Thyroid gland (tissue), 4 donors: ENCODE measurements around the gene HSF2BP. TPM values are rescaled to one million over a fixed set of nuclear protein-coding genes. Genes with fewer than 3 reads are reported as not detected.
"Not testable (repeated sequence)": the region's sequence is repeated elsewhere in the genome, so short reads cannot be mapped to it uniquely, and the experiment has no call there.

Experiments used
- DNase-seq, 2 donors: peaks; one replicate each; pipeline ENCODE4 v3.0.0-alpha.2; 2019
- H3K27ac ChIP-seq, 3 donors: fragments of 200-600 bp; sonication (generic); 1 replicate in 2 of 3; 2 replicates in 1 of 3; pipeline ENCODE4 v1.5.1; 2016 to 2019; ENCODE audit warnings: mild to moderate bottlenecking in 1 of 3, moderate library complexity in 1 of 3
- H3K27me3 ChIP-seq: fragments of 200-600 bp; sonication (generic); one replicate; pipeline ENCODE4 v1.5.1; 2019
- H3K36me3 ChIP-seq, 2 donors: fragments of 200-600 bp; sonication (generic); one replicate each; pipeline ENCODE4 v1.5.1; 2016 to 2019
- H3K4me1 ChIP-seq, 2 donors: fragments of 200-600 bp; sonication (generic); one replicate each; pipeline ENCODE4 v1.5.1; 2017 to 2019
- H3K4me3 ChIP-seq, 3 donors: fragments of 200-600 bp; sonication (generic); replicated peaks in 1 of 3; 1 replicate in 2 of 3; 2 replicates in 1 of 3; pipeline ENCODE4 v1.5.1; 2016; ENCODE audit warnings: mild to moderate bottlenecking in 1 of 3
- H3K9me3 ChIP-seq: fragments of 200-600 bp; sonication (generic); one replicate; pipeline ENCODE4 v1.5.1; 2017
- CTCF ChIP-seq, 6 experiments: fragments of 200-600 bp in 3 of 6; fragments of 450-650 bp in 3 of 6; sonication (generic) in 3 of 6; IDR thresholded peaks; one replicate each; pipeline ENCODE4 v1.5.1; 2016 to 2019; ENCODE audit warnings: antibody characterized with exemption in 6 of 6, mild to moderate bottlenecking in 2 of 6, inconsistent platforms in 1 of 6, moderate library complexity in 1 of 6
- POLR2A ChIP-seq, 2 donors: fragments of 450-650 bp; IDR thresholded peaks; one replicate each; pipeline ENCODE4 v1.6.1; 2017; ENCODE audit warnings: antibody characterized with exemption in 2 of 2, mild to moderate bottlenecking in 2 of 2, moderate library complexity in 1 of 2
- WGBS, 2 donors: methylation state at CpG; one replicate each; pipeline ENCODE4 v1.1.5; 2017; 5-methylcytosine and 5-hydroxymethylcytosine counted together
- intact Hi-C: fragments of 100-400 bp; cut with DNase I; formaldehyde crosslinking; loops from one replicate; pipeline ENCODE4 v1.15.1; 2023
- total RNA-seq, 4 donors: library from RNA; depleted of rRNA; stranded (reverse); fragments of >200 nt; gene quantifications; one replicate each; pipeline ENCODE4 v1.2.3, GENCODE V29; 2016

Gene HSF2BP
- total RNA-seq, 4 donors from 2014 or later, result 0.33 to 1.2 (median 0.84) TPM

- Histone ChIP-seq H3K27me3 (no peaks in the 10 kb centered on the region), H3K4me1 (peaks cover 12 to 18% of the 10 kb centered on the region in 2 donors), H3K36me3 (peaks cover 0 to under 1% of the 10 kb centered on the region in 2 donors), H3K9me3 (no peaks in the 10 kb centered on the region), H3K4me3 (no peak overlapping the region), H3K27ac (no peak overlapping the region)
- intact Hi-C loops, result no loop called here
- 94% methylated on average over 48 of the region's 48 CpGs for WGBS, 2 donors
- DNase-seq, result no peak
- TF ChIP-seq CTCF (IDR thresholded peaks at IDR 0.05) (no peak), POLR2A (IDR thresholded peaks at IDR 0.05) (no peak)
Observed at GRCh38 chr21:43658088-43658741, 1.1 kb downstream of the HSF2BP start.

DNA sequence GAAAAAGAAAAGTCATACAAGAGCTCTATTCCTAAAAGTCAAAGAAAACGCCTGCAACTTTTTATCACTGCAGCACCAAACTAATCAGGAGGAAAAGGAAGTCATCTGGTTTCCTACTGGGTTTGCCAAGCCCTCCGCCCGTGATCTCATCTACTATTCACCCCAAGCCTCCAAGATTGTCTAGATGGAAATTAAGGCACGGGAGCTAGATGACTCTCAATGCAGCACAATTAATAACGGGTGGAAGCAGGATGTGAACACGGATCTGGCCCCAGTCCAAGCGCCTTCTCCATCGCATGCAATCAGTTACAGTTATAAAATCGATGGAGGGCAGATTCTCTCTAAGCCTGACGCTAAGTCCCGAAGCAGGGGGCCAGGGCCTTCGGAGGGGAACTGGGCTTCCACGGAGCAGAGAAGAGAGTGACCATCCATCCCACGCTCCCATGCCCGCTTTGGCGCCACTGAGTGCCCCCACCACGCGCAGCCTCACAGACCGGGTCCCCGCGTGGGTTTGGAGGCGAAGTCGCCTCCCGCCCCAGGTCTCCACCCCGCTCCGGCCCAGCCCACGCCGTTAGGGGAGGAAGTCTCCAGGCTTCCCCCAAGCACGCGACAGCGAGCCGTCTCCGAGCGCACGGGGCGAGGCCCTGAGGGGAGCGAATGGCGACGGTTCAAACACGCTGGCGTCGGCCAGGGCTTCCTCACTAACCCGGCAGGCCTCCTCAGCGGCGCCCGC, 1.8 kb downstream of the HSF2BP start:
- no peak overlapping the region for H3K4me3 ChIP-seq
- DNase-seq, result no peak
- 80 to 92% methylated on average over 37 to 46 of the region's 46 CpGs for WGBS, 2 donors
- peaks cover 12 to 18% of the 10 kb centered on the region in 2 donors for H3K4me1 ChIP-seq
- TF ChIP-seq CTCF (IDR thresholded peaks at IDR 0.05) (no peak), POLR2A (IDR thresholded peaks at IDR 0.05) (no peak)
- intact Hi-C loops, result no loop called here
- no peaks in the 10 kb centered on the region for H3K36me3 ChIP-seq
- H3K9me3 ChIP-seq, result no peaks in the 10 kb centered on the region
- H3K27me3 ChIP-seq, result no peaks in the 10 kb centered on the region
- H3K27ac ChIP-seq, result no peak overlapping the region

- TF ChIP-seq CTCF (IDR thresholded peaks at IDR 0.05) (no peak), POLR2A (IDR thresholded peaks at IDR 0.05) (no peak)
- 79 to 83% methylated on average over 7 of the region's 7 CpGs for WGBS, 2 donors
- DNase-seq, result no peak
- peaks cover 5 to 6% of the 10 kb centered on the region in 2 donors for H3K4me1 ChIP-seq
- intact Hi-C loops, result no loop called here
- H3K27me3 ChIP-seq, result no peaks in the 10 kb centered on the region
- no peaks in the 10 kb centered on the region for H3K36me3 ChIP-seq
- no peak overlapping the region for H3K4me3 ChIP-seq
- H3K27ac ChIP-seq, result no peak overlapping the region
- no peaks in the 10 kb centered on the region for H3K9me3 ChIP-seq
Observed at GRCh38 chr21:43654806-43655489, 4.3 kb downstream of the HSF2BP start.

GRCh38 chr21:43653626-43654025, 5.7 kb downstream of the HSF2BP start:
- Histone ChIP-seq H3K27me3 (no peaks in the 10 kb centered on the region), H3K4me3 (no peak overlapping the region), H3K36me3 (no peaks in the 10 kb centered on the region), H3K4me1 (peaks cover 0 to under 1% of the 10 kb centered on the region in 2 donors), H3K9me3 (no peaks in the 10 kb centered on the region), H3K27ac (no peak overlapping the region)
- 92 to 95% methylated on average over 6 of the region's 6 CpGs for WGBS, 2 donors
- DNase-seq, result no peak
- intact Hi-C loops, result no loop called here
- TF ChIP-seq POLR2A (IDR thresholded peaks at IDR 0.05) (no peak), CTCF (IDR thresholded peaks at IDR 0.05) (no peak)

DNA sequence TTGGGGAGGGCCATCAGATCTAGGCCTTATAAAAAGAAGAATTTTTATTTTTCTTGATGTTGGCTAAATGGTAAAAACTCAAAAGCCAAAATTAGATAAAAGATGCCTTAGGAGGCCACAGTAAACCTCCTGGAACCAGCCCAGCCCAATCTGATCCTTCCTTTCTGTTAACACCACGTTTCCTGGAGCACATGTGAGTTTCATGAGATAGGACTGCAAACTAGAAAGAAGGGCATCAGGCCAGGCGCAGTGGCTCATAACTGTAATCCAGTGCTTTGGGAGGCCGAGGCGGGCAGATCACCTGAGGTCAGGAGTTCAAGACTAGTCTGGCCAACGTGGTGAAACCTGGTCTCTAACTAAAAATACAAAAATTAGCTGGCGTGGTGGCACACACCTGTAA, 6.7 kb downstream of the HSF2BP start:
- no peaks in the 10 kb centered on the region for H3K36me3 ChIP-seq
- no peak for DNase-seq
- H3K4me1 ChIP-seq, result no peaks in the 10 kb centered on the region
- TF ChIP-seq CTCF (IDR thresholded peaks at IDR 0.05) (no peak), POLR2A (IDR thresholded peaks at IDR 0.05) (no peak)
- WGBS, 2 donors, result 86 to 92% methylated on average over 6 of the region's 6 CpGs
- H3K27ac ChIP-seq, result no peak overlapping the region
- H3K27me3 ChIP-seq, result no peaks in the 10 kb centered on the region
- intact Hi-C loops, result no loop called here
- H3K9me3 ChIP-seq, result no peaks in the 10 kb centered on the region
- H3K4me3 ChIP-seq, result no peak overlapping the region

GRCh38 chr21:43651926-43652325, 7.4 kb downstream of the HSF2BP start:
- H3K9me3 ChIP-seq, H3K4me1 ChIP-seq, H3K36me3 ChIP-seq, H3K4me3 ChIP-seq, H3K27me3 ChIP-seq, DNase-seq, H3K27ac ChIP-seq, intact Hi-C loops: not testable (repeated sequence)
- 88 to 90% methylated on average over 6 of the region's 6 CpGs for WGBS, 2 donors
